SU-DHL-6 (cell line): ENCODE data around the gene DNMT3A.

Experiments used
- H2AFZ ChIP-seq: fragments of 200-600 bp; sonication (generic); 2 replicates; pipeline ENCODE4 v1.6.1; 2014; ENCODE audit warnings: low read depth, mild to moderate bottlenecking, moderate library complexity, mixed read lengths, antibody characterized with exemption, low read length; ENCODE audit not compliant: severe bottlenecking
- H3F3A ChIP-seq: fragments of 200-600 bp; shearing (Covaris generic); 2 replicates; pipeline ENCODE4 v1.6.0; 2016; ENCODE audit warnings: antibody characterized with exemption, mild to moderate bottlenecking; ENCODE audit not compliant: insufficient read depth
- H3K27ac ChIP-seq: fragments of 200-600 bp; sonication (generic); 2 replicates; pipeline ENCODE4 v1.5.1; 2016; ENCODE audit warnings: low read depth, mild to moderate bottlenecking, low read length, moderate library complexity, mixed read lengths
- H3K27me3 ChIP-seq: fragments of 200-600 bp; sonication (generic), shearing (Covaris generic); 2 replicates; pipeline ENCODE4 v1.6.0; 2014; ENCODE audit warnings: mild to moderate bottlenecking, low read length
- H3K36me3 ChIP-seq: fragments of 200-600 bp; sonication (generic); 2 replicates; pipeline ENCODE4 v1.6.1; 2014; ENCODE audit warnings: mild to moderate bottlenecking, low read length, mixed read lengths
- H3K4me2 ChIP-seq: fragments of 300-600, 200-600 bp; shearing (Covaris generic), sonication (generic); 2 replicates; pipeline ENCODE4 v1.6.0; 2014; ENCODE audit warnings: low read length, low read depth, mild to moderate bottlenecking; ENCODE audit not compliant: poor library complexity, severe bottlenecking
- H3K4me3 ChIP-seq: fragments of 200-600 bp; sonication (generic); 2 replicates; pipeline ENCODE4 v1.5.1; 2014; ENCODE audit warnings: antibody characterized with exemption, low read length, mild to moderate bottlenecking, mixed read lengths; ENCODE audit not compliant: insufficient read depth, poor library complexity, severe bottlenecking
- H3K79me2 ChIP-seq: fragments of 200-600 bp; sonication (generic); 2 replicates; pipeline ENCODE4 v1.6.1; 2014; ENCODE audit warnings: mild to moderate bottlenecking, low read length, moderate library complexity; ENCODE audit not compliant: insufficient read depth
- H3K9ac ChIP-seq: fragments of 200-600 bp; sonication (generic); 2 replicates; pipeline ENCODE4 v1.7.0; 2014; ENCODE audit warnings: mild to moderate bottlenecking, low read length
- H3K9me2 ChIP-seq: fragments of 200-600 bp; sonication (generic); replicated peaks from 2 replicates; pipeline ENCODE4 v1.6.1; 2014; ENCODE audit warnings: low read length; ENCODE audit not compliant: insufficient read depth
- H3K9me3 ChIP-seq: fragments of 200-600 bp; sonication (generic); 2 replicates; pipeline ENCODE4 v1.6.1; 2014; ENCODE audit warnings: low read length, mixed read lengths; ENCODE audit not compliant: insufficient read depth
- H4K20me1 ChIP-seq: fragments of 200-600 bp; sonication (generic); 2 replicates; pipeline ENCODE4 v1.6.1; 2014; ENCODE audit warnings: low read depth, mild to moderate bottlenecking, antibody characterized with exemption, low read length, moderate library complexity, mixed read lengths
- CTCF ChIP-seq: fragments of 200-600 bp; sonication (generic); IDR thresholded peaks from one replicate; pipeline ENCODE4 v1.5.1; 2017; ENCODE audit warnings: antibody characterized with exemption, mild to moderate bottlenecking, low read length, moderate library complexity; ENCODE audit not compliant: insufficient read depth, poor library complexity, severe bottlenecking
- EZH2phosphoT487 ChIP-seq: fragments of 200-600 bp; sonication (generic), shearing (Covaris generic); conservative IDR thresholded peaks from 2 replicates; pipeline ENCODE4 v1.6.1; 2018; ENCODE audit warnings: mild to moderate bottlenecking, antibody characterized with exemption, low read length, moderate library complexity, mixed read lengths

The DNMT3A gene

DNA sequence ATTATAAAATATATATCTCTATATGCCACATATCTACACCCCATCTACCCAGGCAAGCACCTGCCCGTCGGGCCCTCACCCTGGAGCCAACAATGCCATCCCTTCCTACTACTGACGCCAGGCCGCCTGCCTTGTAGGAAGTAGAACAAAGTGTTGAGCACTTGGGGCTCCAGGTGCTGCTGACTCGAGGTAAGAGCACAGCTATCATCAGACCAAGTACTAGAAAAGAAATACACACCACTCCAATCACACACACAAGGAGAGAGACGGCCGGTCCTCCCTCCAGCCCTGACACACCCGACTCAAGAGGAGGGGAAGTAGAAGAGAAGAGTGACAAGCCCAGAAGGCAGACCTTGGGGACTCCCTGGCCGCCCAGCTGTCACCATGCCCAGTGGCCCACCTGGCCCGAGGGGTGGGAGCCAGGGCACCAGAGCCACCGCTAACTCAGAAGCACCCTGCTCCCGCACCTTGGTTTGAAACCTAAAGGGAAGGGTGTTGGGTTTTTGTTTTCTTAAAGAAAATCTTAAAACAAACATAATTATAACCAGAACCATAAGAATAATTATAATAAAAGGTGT lies 109.4 kb downstream of the DNMT3A start:
- Histone ChIP-seq H3K27ac (no peak overlapping the region), H4K20me1 (no peaks in the 10 kb centered on the region), H3K4me3 (no peak overlapping the region), H3K9me3 (no peaks in the 10 kb centered on the region), H3K79me2 (no peaks in the 10 kb centered on the region), H3K4me2 (no peak overlapping the region), H3K36me3 (no peaks in the 10 kb centered on the region), H2AFZ (no peak overlapping the region), H3K27me3 (no peaks in the 10 kb centered on the region), H3F3A (no peaks in the 10 kb centered on the region), H3K9ac (no peak overlapping the region), H3K9me2 (no peaks in the 10 kb centered on the region)
- no peak for TF ChIP-seq EZH2phosphoT487
- TF ChIP-seq CTCF = no peak

- no peak overlapping the region for H2AFZ ChIP-seq
- no peaks in the 10 kb centered on the region for H3K9me2 ChIP-seq
- H4K20me1 ChIP-seq = no peaks in the 10 kb centered on the region
- no peak overlapping the region for H3K27ac ChIP-seq
- TF ChIP-seq EZH2phosphoT487 = no peak
- H3K36me3 ChIP-seq = no peaks in the 10 kb centered on the region
- H3K4me3 ChIP-seq = no peak overlapping the region
- no peak overlapping the region for H3K4me2 ChIP-seq
- no peaks in the 10 kb centered on the region for H3K27me3 ChIP-seq
- no peaks in the 10 kb centered on the region for H3K9me3 ChIP-seq
- no peaks in the 10 kb centered on the region for H3K79me2 ChIP-seq
- no peaks in the 10 kb centered on the region for H3F3A ChIP-seq
- H3K9ac ChIP-seq = no peak overlapping the region
These were observed 110.8 kb downstream of the DNMT3A start for GRCh38 chr2:25230948-25231311.

- Histone ChIP-seq H3F3A (no peaks in the 10 kb centered on the region), H3K79me2 (no peaks in the 10 kb centered on the region), H3K27ac (no peak overlapping the region), H4K20me1 (no peaks in the 10 kb centered on the region), H3K4me3 (no peak overlapping the region), H2AFZ (no peak overlapping the region), H3K9me3 (no peaks in the 10 kb centered on the region), H3K27me3 (no peaks in the 10 kb centered on the region), H3K9ac (no peak overlapping the region), H3K36me3 (no peaks in the 10 kb centered on the region), H3K4me2 (no peak overlapping the region), H3K9me2 (no peaks in the 10 kb centered on the region)
- TF ChIP-seq EZH2phosphoT487 = no peak
- TF ChIP-seq CTCF = no peak
These were observed 111.4 kb downstream of the DNMT3A start for GRCh38 chr2:25230198-25230947.
